HG02763 (cell line): ENCODE data around the gene HSFY1.
"Not testable (repeated sequence)": the region's sequence is repeated elsewhere in the genome, so short reads cannot be mapped to it uniquely, and the experiment has no call there.

Experiments
- ATAC-seq: cut with Tn5 transposase; IDR thresholded peaks from one replicate; pipeline ENCODE4 v1.9.1; 2021; ENCODE audit warnings: mild to moderate bottlenecking, moderate library complexity; ENCODE audit not compliant: unreplicated experiment

HSFY1 gene

GRCh38 chrY:18546420-18546819, at the start of gene HSFY1:
Gene HSFY1 (plus strand): TSS chrY:18546720. CDS start chrY:18546788, 68 bp downstream.
- ATAC-seq, result not testable (repeated sequence)

GRCh38 chrY:18504266-18504665, 42.3 kb upstream of the HSFY1 start:
- not testable (repeated sequence) for ATAC-seq

GRCh38 chrY:18530995-18531655, 15.4 kb upstream of the HSFY1 start:
- ATAC-seq, result not testable (repeated sequence)

GRCh38 chrY:18538952-18539351, 7.6 kb upstream of the HSFY1 start:
- not testable (repeated sequence) for ATAC-seq

GRCh38 chrY:18553132-18553531, 6.6 kb downstream of the HSFY1 start:
- ATAC-seq, result not testable (repeated sequence)

- ATAC-seq, result not testable (repeated sequence)
Observed at GRCh38 chrY:18565915-18566314, 19.4 kb downstream of the HSFY1 start.
